ENCODE measurements around the gene CLDN5. TPM values are rescaled to one million over a fixed set of nuclear protein-coding genes. Genes with fewer than 3 reads are reported as not detected.
"Not testable (repeated sequence)": the region's sequence is repeated elsewhere in the genome, so short reads cannot be mapped to it uniquely, and the experiment has no call there.

Gene CLDN5
- total RNA-seq, 1 donor from 2014 or later: not detected

- DNase-seq (ENCODE audit: extremely low spot score, unreplicated experiment): no peak
- Mint-ChIP-seq H3K27ac (ENCODE audit: unreplicated experiment) (no peak overlapping the region), H3K27me3 (ENCODE audit: unreplicated experiment) (peaks cover 35% of the 10 kb centered on the region), H3K4me1 (ENCODE audit: unreplicated experiment) (no peaks in the 10 kb centered on the region), H3K36me3 (ENCODE audit: unreplicated experiment) (no peaks in the 10 kb centered on the region), H3K4me3 (ENCODE audit: unreplicated experiment) (no peak overlapping the region), H3K9me3 (ENCODE audit: unreplicated experiment) (no peaks in the 10 kb centered on the region)
- TF ChIP-seq, protein P1, sequence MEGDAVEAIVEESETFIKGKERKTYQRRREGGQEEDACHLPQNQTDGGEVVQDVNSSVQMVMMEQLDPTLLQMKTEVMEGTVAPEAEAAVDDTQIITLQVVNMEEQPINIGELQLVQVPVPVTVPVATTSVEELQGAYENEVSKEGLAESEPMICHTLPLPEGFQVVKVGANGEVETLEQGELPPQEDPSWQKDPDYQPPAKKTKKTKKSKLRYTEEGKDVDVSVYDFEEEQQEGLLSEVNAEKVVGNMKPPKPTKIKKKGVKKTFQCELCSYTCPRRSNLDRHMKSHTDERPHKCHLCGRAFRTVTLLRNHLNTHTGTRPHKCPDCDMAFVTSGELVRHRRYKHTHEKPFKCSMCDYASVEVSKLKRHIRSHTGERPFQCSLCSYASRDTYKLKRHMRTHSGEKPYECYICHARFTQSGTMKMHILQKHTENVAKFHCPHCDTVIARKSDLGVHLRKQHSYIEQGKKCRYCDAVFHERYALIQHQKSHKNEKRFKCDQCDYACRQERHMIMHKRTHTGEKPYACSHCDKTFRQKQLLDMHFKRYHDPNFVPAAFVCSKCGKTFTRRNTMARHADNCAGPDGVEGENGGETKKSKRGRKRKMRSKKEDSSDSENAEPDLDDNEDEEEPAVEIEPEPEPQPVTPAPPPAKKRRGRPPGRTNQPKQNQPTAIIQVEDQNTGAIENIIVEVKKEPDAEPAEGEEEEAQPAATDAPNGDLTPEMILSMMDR (IDR thresholded peaks at IDR 0.05): no peak
Observed at GRCh38 chr22:19536564-19536963, 12.4 kb upstream of the CLDN5 start.

DNA sequence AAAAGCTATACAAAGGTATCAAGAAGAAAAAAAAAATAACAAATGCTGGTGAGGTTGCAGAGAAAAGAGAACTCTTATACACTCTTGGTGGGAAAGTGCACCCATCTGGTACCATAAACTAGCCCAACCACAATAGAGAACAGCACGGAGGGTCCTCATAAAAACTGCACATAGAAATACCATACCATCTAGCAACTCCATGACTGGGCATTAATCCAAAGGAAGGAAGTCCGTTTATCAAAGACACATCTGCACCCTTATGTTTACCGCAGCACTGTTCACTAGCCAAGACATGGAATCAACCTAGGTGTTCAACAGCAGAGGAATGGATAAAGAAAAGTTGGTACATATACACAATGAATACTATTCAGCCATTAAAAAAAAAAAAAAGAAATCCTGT is 10.8 kb upstream of the CLDN5 start:
- TF ChIP-seq, protein P1 (IDR thresholded peaks at IDR 0.05): no peak
- Mint-ChIP-seq H3K4me1 (ENCODE audit: unreplicated experiment) (no peaks in the 10 kb centered on the region), H3K27ac (ENCODE audit: unreplicated experiment) (no peak overlapping the region), H3K9me3 (ENCODE audit: unreplicated experiment) (no peaks in the 10 kb centered on the region), H3K4me3 (ENCODE audit: unreplicated experiment) (no peak overlapping the region), H3K27me3 (ENCODE audit: unreplicated experiment) (peaks cover 23% of the 10 kb centered on the region), H3K36me3 (ENCODE audit: unreplicated experiment) (no peaks in the 10 kb centered on the region)
- DNase-seq (ENCODE audit: extremely low spot score, unreplicated experiment): no peak

- TF ChIP-seq, protein P1 (IDR thresholded peaks at IDR 0.05): no peak
- DNase-seq (ENCODE audit: extremely low spot score, unreplicated experiment): no peak
- H3K9me3 Mint-ChIP-seq (ENCODE audit: unreplicated experiment): no peaks in the 10 kb centered on the region
- no peak overlapping the region for H3K27ac Mint-ChIP-seq (ENCODE audit: unreplicated experiment)
- peaks cover 14% of the 10 kb centered on the region for H3K27me3 Mint-ChIP-seq (ENCODE audit: unreplicated experiment)
- no peaks in the 10 kb centered on the region for H3K36me3 Mint-ChIP-seq (ENCODE audit: unreplicated experiment)
- no peak overlapping the region for H3K4me3 Mint-ChIP-seq (ENCODE audit: unreplicated experiment)
- no peaks in the 10 kb centered on the region for H3K4me1 Mint-ChIP-seq (ENCODE audit: unreplicated experiment)
Observed at GRCh38 chr22:19533857-19534256, 9.6 kb upstream of the CLDN5 start.

DNA sequence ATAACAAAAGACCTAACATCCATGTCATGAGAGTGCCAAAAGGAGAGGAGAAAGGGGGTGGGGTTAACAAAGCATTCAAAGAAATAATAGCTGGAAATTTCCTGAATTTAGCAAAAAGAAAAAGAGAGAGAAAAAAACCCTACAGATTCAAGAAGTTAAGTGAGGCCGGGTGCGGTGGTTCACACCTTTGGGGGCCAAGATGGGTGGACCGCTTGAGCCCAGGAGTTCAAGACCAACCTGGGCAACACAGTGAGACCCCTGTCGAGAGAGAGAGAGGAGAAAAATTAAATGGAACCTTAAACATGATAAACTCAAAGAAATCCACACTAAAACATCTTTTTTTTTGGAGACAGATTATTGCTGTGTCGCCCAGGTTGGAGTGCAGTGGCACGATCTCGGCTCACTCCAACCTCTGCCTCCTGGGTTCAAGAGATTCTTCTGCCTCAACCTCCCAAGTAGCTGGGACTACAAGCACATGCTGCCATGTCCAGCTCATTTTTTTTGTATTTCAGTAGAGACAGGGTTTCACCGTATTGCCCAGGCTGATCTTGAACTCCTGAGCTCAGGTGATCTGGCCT is 8.9 kb upstream of the CLDN5 start:
- H3K36me3 Mint-ChIP-seq (ENCODE audit: unreplicated experiment): no peaks in the 10 kb centered on the region
- no peak for DNase-seq (ENCODE audit: extremely low spot score, unreplicated experiment)
- H3K27me3 Mint-ChIP-seq (ENCODE audit: unreplicated experiment): peaks cover 9% of the 10 kb centered on the region
- no peaks in the 10 kb centered on the region for H3K9me3 Mint-ChIP-seq (ENCODE audit: unreplicated experiment)
- H3K27ac Mint-ChIP-seq (ENCODE audit: unreplicated experiment): no peak overlapping the region
- TF ChIP-seq, protein P1 (IDR thresholded peaks at IDR 0.05): no peak
- no peak overlapping the region for H3K4me3 Mint-ChIP-seq (ENCODE audit: unreplicated experiment)
- H3K4me1 Mint-ChIP-seq (ENCODE audit: unreplicated experiment): no peaks in the 10 kb centered on the region

DNA sequence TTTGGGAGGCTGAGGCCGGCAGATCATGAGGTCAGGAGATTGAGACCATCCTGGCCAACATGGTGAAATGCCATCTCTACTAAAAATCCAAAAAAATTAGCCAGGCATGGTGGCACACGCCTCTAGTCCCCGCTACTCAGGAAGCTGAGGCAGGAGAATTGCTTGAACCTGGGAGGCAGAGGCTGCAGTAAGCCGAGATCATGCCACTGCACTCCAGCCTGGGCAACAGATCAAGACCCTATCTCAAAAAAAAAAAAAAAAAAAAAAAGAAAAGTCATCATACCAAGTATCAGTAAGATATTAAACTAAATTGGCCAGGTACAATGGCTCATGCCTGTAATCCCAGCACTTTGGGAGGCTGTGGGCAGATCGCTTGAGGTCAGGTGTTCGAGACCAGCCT is 7.1 kb upstream of the CLDN5 start:
- not testable (repeated sequence) for H3K4me1 Mint-ChIP-seq (ENCODE audit: unreplicated experiment); H3K27me3 Mint-ChIP-seq (ENCODE audit: unreplicated experiment); H3K27ac Mint-ChIP-seq (ENCODE audit: unreplicated experiment); H3K4me3 Mint-ChIP-seq (ENCODE audit: unreplicated experiment); H3K36me3 Mint-ChIP-seq (ENCODE audit: unreplicated experiment); H3K9me3 Mint-ChIP-seq (ENCODE audit: unreplicated experiment); DNase-seq (ENCODE audit: extremely low spot score, unreplicated experiment)

GRCh38 chr22:19530751-19531150 is 6.5 kb upstream of the CLDN5 start:
- H3K9me3 Mint-ChIP-seq (ENCODE audit: unreplicated experiment): no peaks in the 10 kb centered on the region
- H3K36me3 Mint-ChIP-seq (ENCODE audit: unreplicated experiment): no peaks in the 10 kb centered on the region
- DNase-seq (ENCODE audit: extremely low spot score, unreplicated experiment): no peak
- peaks cover 2% of the 10 kb centered on the region for H3K4me1 Mint-ChIP-seq (ENCODE audit: unreplicated experiment)
- H3K27me3 Mint-ChIP-seq (ENCODE audit: unreplicated experiment): peaks cover 4% of the 10 kb centered on the region
- no peak overlapping the region for H3K27ac Mint-ChIP-seq (ENCODE audit: unreplicated experiment)
- H3K4me3 Mint-ChIP-seq (ENCODE audit: unreplicated experiment): no peak overlapping the region
- TF ChIP-seq, protein P1 (IDR thresholded peaks at IDR 0.05): no peak

Measured in osteocyte (in vitro differentiated cells).